CD4-positive, alpha-beta T cell treated with Interleukin-10 for 1 hour (primary cell): ENCODE data around the gene ZNF534.
"Not testable (repeated sequence)": the region's sequence is repeated elsewhere in the genome, so short reads cannot be mapped to it uniquely, and the experiment has no call there.

Source experiments
- DNase-seq: peaks from one replicate; pipeline ENCODE4 v3.0.0-alpha.2; 2020

The ZNF534 gene

DNA sequence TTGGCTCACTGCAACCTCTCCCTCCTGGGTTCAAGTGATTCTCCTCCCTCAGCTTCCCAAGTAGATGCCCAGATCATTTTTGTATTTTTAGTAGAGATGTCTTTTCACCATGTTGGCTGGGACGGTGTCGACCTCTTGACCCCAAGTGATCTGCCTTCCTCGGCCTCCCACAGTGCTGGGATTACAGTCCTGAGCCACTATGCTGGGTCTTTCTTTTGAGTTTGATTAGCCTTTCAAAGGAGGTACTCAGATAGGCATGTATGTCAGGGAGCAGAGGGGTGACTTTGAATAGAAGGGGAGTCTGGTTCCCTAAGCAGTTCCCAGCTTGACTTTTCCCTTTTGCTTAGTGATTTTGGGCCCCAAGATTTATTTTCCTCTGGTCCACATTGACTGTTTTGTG lies 71.5 kb downstream of the ZNF534 start:
- DNase-seq, result not testable (repeated sequence)

DNA sequence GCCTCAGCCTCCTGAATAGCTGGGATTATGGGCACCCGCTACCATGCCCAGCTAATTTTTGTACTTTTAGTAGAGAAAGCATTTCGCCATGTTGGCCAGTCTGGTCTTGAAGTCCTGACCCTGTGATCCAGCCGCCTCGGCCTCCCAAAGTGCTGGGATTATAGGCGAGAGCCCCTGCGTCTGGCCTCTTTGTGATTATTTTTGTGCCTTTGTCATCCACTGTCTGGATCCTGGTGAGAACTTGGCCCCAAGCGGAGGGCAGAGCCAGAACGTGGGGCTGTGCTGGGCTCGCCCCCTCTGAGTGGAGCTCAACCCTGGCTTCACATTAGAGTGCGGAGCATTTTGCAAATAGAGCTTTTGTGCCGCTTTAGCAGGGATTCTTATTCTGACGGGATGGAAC lies 72.0 kb downstream of the ZNF534 start:
- DNase-seq, result not testable (repeated sequence)
